ENCODE results near the gene IL20.

GRCh38 chr1:206829282-206829681, 36.1 kb upstream of the IL20 start:
- TF ChIP-seq CTCF (IDR thresholded peaks at IDR 0.05), result no peak
- TF ChIP-seq POLR2A (IDR thresholded peaks at IDR 0.05), result no peak
